ENCODE measurements around the gene KCNG3. TPM values are rescaled to one million over a fixed set of nuclear protein-coding genes. Genes with fewer than 3 reads are reported as not detected.

Gene KCNG3
- total RNA-seq, 1 experiment from 2014 or later = 1.5 TPM

DNA sequence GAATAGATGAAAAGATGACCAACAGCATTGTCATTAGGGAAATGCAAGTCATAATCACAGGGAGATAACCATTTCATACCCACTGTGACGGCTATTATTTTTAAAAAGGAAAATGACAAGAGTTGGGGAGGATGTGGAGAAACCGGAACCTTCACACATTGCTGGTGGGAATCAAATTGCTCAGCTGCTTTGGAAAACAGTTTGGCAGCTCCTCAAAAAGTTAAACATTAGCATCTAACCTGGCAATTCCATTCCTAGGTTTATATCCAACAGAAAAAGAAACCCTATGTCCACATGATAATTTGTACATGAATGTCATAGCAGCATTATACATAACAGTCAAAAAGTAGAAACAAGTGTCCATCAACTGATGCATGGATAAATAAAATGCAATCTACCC is 58.2 kb downstream of the KCNG3 start:
- H3K27me3 ChIP-seq (ENCODE audit: insufficient read depth, low read length) = no peaks in the 10 kb centered on the region
- H3K9me3 ChIP-seq (ENCODE audit: control insufficient read depth in 1 of 2, insufficient read depth in 1 of 2, low read depth in 1 of 2, low read length in 2 of 2) = no peaks in the 10 kb centered on the region
- H3K4me2 ChIP-seq (ENCODE audit: low read length) = no peak overlapping the region
- no peak for ATAC-seq
- intact Hi-C loops (cut with micrococcal nuclease) = no loop called here
- no peaks in the 10 kb centered on the region; the same call in 1 of the 2 replicates for H3K9me2 ChIP-seq (ENCODE audit: insufficient read depth)
- H3K9ac ChIP-seq (ENCODE audit: low read length) = no peak overlapping the region
- peaks cover 0 to 7% of the 10 kb centered on the region in 2 experiments; a peak in 2 of 4 replicates for H3K4me1 ChIP-seq (ENCODE audit: control insufficient read depth in 1 of 2, insufficient read depth in 2 of 2, low read length in 2 of 2)
- ChIA-PET RAD21 (ENCODE audit: low non-redundant PET in 1 of 2, low total read pairs in 2 of 2, uncharacterized antibody in 2 of 2, unreplicated experiment in 2 of 2) (no interaction called here), CTCF (no interaction called here), POLR2A (no interaction called here)
- H3K79me2 ChIP-seq (ENCODE audit: insufficient read depth, low read length) = no peaks in the 10 kb centered on the region
- no peaks in the 10 kb centered on the region for H3K36me3 ChIP-seq (ENCODE audit: control insufficient read depth in 1 of 2, insufficient read depth in 2 of 2, low read length in 2 of 2)
- TF ChIP-seq SIN3A (IDR thresholded peaks at IDR 0.05; ENCODE audit: low read depth) = no peak
- TF ChIP-seq EGR1 (IDR thresholded peaks at IDR 0.05; ENCODE audit: low read depth) = no peak
- TF ChIP-seq, protein P1, sequence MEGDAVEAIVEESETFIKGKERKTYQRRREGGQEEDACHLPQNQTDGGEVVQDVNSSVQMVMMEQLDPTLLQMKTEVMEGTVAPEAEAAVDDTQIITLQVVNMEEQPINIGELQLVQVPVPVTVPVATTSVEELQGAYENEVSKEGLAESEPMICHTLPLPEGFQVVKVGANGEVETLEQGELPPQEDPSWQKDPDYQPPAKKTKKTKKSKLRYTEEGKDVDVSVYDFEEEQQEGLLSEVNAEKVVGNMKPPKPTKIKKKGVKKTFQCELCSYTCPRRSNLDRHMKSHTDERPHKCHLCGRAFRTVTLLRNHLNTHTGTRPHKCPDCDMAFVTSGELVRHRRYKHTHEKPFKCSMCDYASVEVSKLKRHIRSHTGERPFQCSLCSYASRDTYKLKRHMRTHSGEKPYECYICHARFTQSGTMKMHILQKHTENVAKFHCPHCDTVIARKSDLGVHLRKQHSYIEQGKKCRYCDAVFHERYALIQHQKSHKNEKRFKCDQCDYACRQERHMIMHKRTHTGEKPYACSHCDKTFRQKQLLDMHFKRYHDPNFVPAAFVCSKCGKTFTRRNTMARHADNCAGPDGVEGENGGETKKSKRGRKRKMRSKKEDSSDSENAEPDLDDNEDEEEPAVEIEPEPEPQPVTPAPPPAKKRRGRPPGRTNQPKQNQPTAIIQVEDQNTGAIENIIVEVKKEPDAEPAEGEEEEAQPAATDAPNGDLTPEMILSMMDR (IDR thresholded peaks at IDR 0.05 in 2 of 3, conservative IDR thresholded peaks at IDR 0.05 in 1 of 3; ENCODE audit: borderline replicate concordance in 1 of 3, insufficient read depth in 1 of 3, low read depth in 2 of 3, low read length in 2 of 3) = no peak
- no peak for TF ChIP-seq POLR2A (IDR thresholded peaks at IDR 0.05; ENCODE audit: borderline replicate concordance, extremely low read depth, insufficient read depth, insufficient read length)
- no TSS peak for BruUV-seq (replicated peaks)
- H2AFZ ChIP-seq (ENCODE audit: low read depth, low read length, poor library complexity, severe bottlenecking) = no peak overlapping the region
- H3K27ac ChIP-seq (ENCODE audit: low read depth, low read length) = no peak overlapping the region
- DNase-seq (ENCODE audit: low read depth, low spot score) = no peak
- no peak overlapping the region for H3K4me3 ChIP-seq (replicated peaks in 1 of 2; ENCODE audit: low read depth in 1 of 2, low read length in 2 of 2)
- H4K20me1 ChIP-seq (ENCODE audit: insufficient read depth) = no peaks in the 10 kb centered on the region

DNA sequence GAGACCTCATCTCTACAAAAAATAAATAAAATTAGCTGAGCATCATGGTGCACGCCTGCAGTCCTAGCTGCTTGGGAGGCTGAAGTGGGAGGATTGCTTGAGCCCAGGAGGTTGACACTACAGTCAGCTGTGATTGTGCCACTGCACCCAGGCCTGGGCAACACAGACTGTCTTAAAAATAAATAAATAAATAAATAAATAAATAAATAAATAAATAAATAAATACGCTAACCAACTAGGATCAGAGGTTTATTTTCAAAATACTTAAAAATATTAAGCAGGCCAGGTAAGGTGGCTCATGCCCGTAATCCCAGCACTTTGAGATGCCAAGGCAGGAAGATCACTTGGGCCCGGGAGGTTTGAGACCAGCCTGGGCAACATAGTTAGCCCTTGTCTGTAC is 63.6 kb downstream of the KCNG3 start:
- BruUV-seq (replicated peaks) = no TSS peak
- H3K4me1 ChIP-seq (ENCODE audit: control insufficient read depth in 1 of 2, insufficient read depth in 2 of 2, low read length in 2 of 2) = peaks cover 0 to 6% of the 10 kb centered on the region in 2 experiments; a peak in 1 of 4 replicates
- no peaks in the 10 kb centered on the region for H3K9me3 ChIP-seq (ENCODE audit: control insufficient read depth in 1 of 2, insufficient read depth in 1 of 2, low read depth in 1 of 2, low read length in 2 of 2)
- H4K20me1 ChIP-seq (ENCODE audit: insufficient read depth) = no peaks in the 10 kb centered on the region; the same call in 1 of the 2 replicates
- H2AFZ ChIP-seq (ENCODE audit: low read depth, low read length, poor library complexity, severe bottlenecking) = no peak overlapping the region
- H3K27me3 ChIP-seq (ENCODE audit: insufficient read depth, low read length) = no peaks in the 10 kb centered on the region
- H3K9ac ChIP-seq (ENCODE audit: low read length) = no peak overlapping the region
- ATAC-seq (no peak), DNase-seq (ENCODE audit: low read depth, low spot score) (no peak)
- H3K79me2 ChIP-seq (ENCODE audit: insufficient read depth, low read length) = no peaks in the 10 kb centered on the region
- ChIA-PET CTCF (no interaction called here), POLR2A (no interaction called here), RAD21 (ENCODE audit: low non-redundant PET in 1 of 2, low total read pairs in 2 of 2, uncharacterized antibody in 2 of 2, unreplicated experiment in 2 of 2) (no interaction called here)
- H3K4me3 ChIP-seq (replicated peaks in 1 of 2; ENCODE audit: low read depth in 1 of 2, low read length in 2 of 2) = no peak overlapping the region
- no peak for TF ChIP-seq ZFX (IDR thresholded peaks at IDR 0.05)
- no peak for TF ChIP-seq SIN3A (IDR thresholded peaks at IDR 0.05; ENCODE audit: low read depth)
- TF ChIP-seq EGR1 (IDR thresholded peaks at IDR 0.05; ENCODE audit: low read depth) = no peak
- no peak for TF ChIP-seq CBX3 (IDR thresholded peaks at IDR 0.05; ENCODE audit: low read depth)
- TF ChIP-seq EZH2 (IDR thresholded peaks at IDR 0.05) = no peak
- TF ChIP-seq RAD21 (IDR thresholded peaks at IDR 0.05; ENCODE audit: low read depth) = no peak
- no peak for TF ChIP-seq FOSL1 (IDR thresholded peaks at IDR 0.05; ENCODE audit: low read depth)
- no peak overlapping the region for H3K4me2 ChIP-seq (ENCODE audit: low read length)
- intact Hi-C loops (cut with micrococcal nuclease) = no loop called here
- no peaks in the 10 kb centered on the region for H3K36me3 ChIP-seq (ENCODE audit: control insufficient read depth in 1 of 2, insufficient read depth in 2 of 2, low read length in 2 of 2)
- no peaks in the 10 kb centered on the region; the same call in 1 of the 2 replicates for H3K9me2 ChIP-seq (ENCODE audit: insufficient read depth)
- H3K27ac ChIP-seq (ENCODE audit: low read depth, low read length) = no peak overlapping the region

Measured in HCT116 (cell line).